NCI-H82 treated with DMSO at 0.1 percent for 48 hours (cell line): Measurements from ENCODE around the gene MOCS1.

Experiments
- DNase-seq: peaks from one replicate; lab custom pipeline; 2025; ENCODE audit not compliant: unreplicated experiment; lab: John Stamatoyannopoulos, UW

MOCS1 gene

GRCh38 chr6:39881851-39882530 is 52.3 kb downstream of the MOCS1 start:
- no peak for DNase-seq

GRCh38 chr6:39880594-39880993 is 53.7 kb downstream of the MOCS1 start:
- no peak for DNase-seq

- DNase-seq: no peak
These were observed 54.7 kb downstream of the MOCS1 start for GRCh38 chr6:39879535-39879934.

- DNase-seq: no peak
These were observed 57.4 kb downstream of the MOCS1 start for GRCh38 chr6:39876826-39877225.

- no peak for DNase-seq
These were observed 58.2 kb downstream of the MOCS1 start for GRCh38 chr6:39876111-39876510.

GRCh38 chr6:39873439-39873838 is 60.8 kb downstream of the MOCS1 start:
- DNase-seq: no peak

- DNase-seq: no peak
These were observed 63.3 kb downstream of the MOCS1 start for GRCh38 chr6:39870950-39871349.

- no peak for DNase-seq
These were observed 66.7 kb downstream of the MOCS1 start for GRCh38 chr6:39867592-39867991.

- peak; percentile 45 for DNase-seq
These were observed 69.0 kb downstream of the MOCS1 start for GRCh38 chr6:39865011-39865888.

- no peak for DNase-seq
These were observed 72.6 kb downstream of the MOCS1 start for GRCh38 chr6:39861663-39862062.

GRCh38 chr6:39859025-39859424 is 75.2 kb downstream of the MOCS1 start:
- DNase-seq: no peak

GRCh38 chr6:39855356-39855995 is 78.8 kb downstream of the MOCS1 start:
- DNase-seq: no peak
